CD4-positive, alpha-beta T cell treated with Interleukin-2 at 100 ng/mL for 4 hours (primary cell): ENCODE data around the gene CAMTA1.
"Not testable (repeated sequence)": the region's sequence is repeated elsewhere in the genome, so short reads cannot be mapped to it uniquely, and the experiment has no call there.

Experiments used
- DNase-seq: peaks from one replicate; pipeline ENCODE4 v3.0.0-alpha.2; 2020; ENCODE audit warnings: low spot score

The CAMTA1 gene

DNA sequence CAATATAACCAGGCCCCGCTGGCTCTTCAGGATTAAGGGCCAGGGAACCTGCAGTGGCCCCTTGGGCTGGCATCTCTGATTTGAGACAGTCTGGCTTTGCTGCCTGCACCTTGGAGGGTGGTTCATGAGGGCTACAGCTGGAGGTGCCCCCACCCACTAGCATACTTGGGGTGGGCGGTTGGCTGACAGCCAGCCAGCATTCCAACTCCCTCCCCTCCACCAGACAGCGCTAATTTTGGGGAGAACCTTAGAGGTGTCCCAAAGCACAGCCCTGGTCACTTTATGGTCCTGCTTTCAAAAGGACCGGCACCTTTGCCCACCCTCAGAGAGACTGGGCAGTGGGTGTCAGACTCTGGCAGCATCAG is 805.2 kb downstream of the CAMTA1 start:
- DNase-seq, result no peak

DNA sequence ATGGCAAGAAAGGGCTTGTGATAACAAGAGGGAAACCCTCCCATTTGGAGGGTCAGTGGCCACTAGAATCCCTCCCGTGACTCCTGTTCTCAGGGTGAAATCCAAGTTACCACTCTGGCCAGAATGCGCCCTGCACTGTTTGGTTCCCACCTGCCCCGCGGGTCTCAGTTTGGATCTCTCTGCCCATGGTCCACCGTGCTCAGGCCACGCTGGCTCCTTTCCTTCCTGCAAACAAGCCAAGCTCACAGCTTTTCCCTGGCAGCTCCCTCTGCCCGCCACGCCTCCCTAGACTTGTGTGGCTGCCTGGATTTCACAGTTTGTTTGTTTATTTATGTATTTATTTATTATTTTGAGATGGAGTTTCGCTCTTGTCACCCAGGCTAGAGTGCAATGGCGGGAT is 806.3 kb downstream of the CAMTA1 start:
- no peak for DNase-seq

DNA sequence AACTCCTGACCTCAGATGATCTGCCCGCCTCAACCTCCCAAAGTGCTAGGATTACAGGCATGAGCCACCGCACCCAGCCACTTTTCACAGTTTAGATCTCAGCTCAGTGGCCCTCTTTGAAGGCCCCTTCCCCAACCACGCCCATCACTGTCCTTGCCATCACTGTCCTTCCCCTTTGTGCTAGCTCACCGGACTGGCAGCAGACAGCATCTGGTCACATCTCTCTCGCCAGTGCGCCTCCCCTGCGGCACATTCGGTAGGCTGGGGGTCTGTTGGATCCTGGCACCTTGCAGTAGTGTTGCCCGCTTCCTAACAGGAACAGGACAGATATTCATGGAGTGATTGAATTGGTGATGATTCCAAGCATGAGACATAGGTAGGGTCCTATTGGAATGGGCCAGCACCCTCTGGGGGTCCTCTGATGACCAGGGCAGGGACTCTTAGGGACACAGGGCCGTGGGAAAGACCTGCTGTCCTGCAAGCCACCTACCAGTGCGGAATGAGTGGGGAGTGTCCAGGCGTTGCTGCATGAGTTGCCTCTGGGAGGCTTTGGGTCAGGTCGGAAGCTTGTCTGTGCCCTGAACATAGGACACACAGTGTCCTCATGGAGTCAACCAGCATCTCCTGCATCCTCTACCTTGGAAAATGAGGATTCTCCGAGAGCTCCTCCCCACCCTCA is 807.0 kb downstream of the CAMTA1 start:
- DNase-seq, result no peak

DNA sequence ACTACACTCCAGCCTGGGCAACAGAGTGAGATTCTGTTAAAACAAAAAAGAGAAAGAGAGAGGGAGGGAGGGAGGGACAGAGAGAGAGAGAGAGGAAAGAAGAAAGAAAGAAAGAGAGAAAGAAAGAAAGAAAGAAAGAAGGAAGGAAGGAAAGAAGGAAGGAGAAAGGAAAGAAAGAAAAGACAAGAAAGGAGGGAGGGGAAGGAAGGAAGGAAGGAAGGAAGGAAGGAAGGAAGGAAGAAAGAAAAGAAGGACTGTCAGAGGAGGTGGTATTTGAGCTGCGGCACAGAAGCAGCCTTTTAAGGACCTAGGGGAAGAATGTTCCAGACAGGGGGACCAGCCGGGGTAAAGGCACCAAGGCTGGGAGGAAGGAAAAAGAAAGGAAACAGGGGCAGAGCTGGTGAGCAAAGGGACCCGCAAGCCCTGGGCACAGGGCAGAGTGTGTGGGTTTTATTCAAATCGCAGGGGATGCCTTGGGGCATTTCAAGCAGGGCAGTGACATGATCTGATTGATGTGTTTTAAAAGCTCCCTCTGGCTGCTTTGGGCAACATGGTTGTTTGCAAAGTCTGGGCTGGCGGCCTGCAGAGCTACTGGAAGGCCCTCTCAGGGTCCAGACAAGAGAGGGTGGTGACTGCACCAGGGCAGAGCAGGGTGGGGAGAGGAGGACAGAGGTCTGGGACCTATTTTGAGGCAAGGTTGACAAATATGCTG is 808.9 kb downstream of the CAMTA1 start:
- no peak for DNase-seq

DNA sequence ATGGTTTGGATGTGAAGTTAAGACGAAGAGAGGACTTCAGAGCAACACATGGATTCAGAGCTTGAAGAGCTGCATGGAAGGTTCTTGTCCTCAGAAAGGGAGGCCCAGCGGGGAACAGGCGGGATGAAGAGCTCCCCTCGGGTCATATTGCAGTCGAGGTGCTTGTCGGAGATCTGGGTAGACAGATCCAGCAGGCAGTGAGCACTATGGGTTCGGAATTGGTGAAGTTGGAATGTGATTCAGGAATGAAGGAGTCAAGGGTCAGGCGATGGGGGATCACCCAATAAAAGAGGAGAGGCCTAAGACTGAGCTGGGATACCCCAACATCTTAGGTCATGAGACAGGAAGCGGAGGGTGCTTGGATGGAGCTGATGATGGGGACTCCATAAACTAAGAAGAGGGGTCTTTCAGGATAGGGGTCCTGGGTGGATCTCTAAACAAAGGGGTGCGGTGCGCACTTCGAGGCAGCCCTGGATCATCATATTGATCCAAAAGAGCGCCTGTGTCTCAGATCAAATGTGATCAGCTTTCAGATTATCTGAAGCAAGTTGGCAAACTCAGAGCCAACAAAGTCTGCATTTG is 809.6 kb downstream of the CAMTA1 start:
- no peak for DNase-seq

DNA sequence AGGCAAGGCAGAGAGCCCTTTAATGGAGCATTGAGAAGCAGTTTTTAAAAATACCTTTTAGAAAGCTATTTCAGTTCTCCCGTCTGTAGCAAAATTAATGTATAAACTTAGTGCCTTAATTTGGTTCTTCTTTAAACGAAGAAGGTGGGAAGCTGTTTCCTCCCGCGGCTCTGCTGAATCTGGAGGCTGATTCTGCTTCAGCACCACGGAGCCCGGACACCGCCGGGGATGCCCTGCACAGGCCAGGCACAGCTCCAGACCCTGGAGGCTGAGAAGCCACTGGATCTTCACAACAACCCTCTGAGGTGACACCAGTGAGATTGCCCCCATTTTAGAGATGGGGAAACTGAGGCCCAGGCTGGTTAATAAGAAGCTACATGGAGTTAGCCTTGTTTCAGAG is 810.1 kb downstream of the CAMTA1 start:
- DNase-seq, result no peak

DNA sequence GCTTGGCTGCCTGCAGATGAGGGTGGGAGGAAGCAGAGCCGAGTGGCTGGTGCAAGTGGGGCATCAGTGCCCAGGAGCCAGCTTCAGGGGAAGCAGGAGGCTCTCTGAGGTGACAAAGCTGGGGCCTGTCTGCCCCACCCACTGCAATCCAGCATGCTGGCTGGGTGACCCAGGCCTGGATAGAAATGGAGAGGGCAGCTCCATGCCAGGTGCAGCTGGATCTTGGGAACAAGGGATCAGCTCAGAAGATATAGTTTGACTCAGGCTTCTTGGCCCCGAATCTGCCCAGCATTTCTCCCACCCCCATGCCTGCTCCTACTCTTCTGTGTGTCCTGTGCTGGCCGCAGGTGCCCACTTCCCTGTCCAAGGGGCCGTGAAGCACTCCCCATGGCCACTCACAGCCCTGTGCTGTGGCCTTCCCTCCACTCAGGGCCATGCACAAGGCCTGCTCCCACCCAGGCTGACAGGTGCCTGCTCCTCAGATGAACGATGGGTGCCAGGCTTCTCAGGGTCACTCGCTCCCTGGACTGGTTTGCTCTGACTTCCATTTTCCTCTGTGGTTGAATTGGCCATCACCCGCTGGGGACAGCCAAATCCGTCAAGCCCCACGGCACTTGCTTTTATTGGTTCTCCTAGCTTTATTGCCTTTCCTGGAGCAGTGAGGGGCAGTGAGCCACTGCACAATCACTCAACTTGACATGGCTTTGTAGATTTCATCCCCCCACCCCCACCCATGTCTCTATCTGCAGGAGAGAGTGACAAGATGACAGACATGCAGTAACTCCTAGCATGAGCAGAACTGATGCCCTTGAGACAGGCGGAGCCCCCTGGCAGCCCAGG is 811.1 kb downstream of the CAMTA1 start:
- no peak for DNase-seq

DNA sequence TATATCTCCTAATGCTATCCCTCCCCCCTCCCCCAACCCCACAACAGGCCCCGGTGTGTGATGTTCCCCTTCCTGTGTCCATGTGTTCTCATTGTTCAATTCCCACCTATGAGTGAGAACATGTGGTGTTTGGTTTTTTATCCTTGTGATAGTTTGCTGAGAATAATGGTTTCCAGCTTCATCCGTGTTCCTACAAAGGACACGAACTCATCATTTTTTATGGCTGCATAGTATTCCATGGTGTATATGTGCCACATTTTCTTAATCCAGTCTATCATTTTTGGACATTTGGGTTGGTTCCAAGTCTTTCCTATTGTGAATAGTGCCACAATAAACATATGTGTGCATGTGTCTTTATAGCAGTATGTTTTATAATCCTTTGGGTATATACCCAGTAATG is 812.8 kb downstream of the CAMTA1 start:
- DNase-seq, result not testable (repeated sequence)

DNA sequence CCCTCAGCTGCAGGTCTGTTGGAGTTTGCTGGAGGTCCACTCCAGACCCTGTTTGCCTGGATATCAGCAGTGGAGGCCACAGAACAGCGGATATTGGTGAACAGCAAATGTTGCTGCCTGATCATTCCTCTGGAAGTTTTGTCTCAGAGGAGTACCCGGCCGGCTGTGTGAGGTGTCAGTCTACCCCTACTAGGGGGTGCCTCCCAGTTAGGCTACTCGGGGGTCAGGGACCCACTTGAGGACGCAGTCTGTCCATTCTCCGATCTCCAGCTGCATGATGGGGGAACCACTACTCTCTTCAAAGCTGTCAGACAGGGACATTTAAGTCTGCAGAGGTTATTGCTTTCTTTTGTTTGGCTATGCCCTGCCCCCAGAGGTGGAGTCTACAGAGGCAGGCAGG is 819.7 kb downstream of the CAMTA1 start:
- DNase-seq, result not testable (repeated sequence)

DNA sequence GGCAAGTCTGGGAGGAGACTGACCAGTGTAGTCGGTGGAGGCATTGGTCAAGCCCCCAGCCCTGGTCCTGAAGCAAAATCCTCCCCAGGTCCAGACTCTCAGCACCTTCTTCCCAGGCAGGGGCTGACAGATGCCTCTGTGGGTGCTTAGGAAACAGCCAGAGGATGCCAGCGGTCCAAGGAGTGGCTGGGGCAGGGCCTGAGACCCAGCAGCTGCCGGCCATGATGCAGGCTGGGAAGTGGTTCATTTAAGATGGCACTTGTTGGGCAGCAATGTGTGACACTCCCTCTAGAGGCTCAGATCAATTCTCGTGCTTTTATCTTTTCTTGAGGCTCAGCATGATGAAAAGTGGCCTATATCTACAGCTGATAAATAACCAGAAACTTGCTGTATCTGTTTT is 820.8 kb downstream of the CAMTA1 start:
- no peak for DNase-seq

DNA sequence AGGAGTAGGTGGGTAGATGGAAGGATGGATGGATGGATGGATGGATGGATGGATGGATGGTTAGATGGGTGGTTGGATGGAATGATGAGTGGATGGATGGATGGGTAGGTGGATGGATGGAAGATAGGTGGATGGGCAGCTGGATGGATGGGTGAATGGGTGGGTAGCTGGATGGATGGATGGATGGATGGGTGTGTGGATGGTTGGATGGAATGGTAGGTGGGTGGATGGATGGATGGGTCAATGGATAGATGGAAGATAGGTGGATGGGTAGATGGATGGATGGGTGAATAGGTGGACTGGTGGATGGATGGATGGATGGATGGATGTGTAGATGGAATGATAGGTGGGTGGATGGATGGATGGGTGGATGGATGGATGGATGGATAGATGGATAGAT is 821.8 kb downstream of the CAMTA1 start:
- DNase-seq, result no peak

DNA sequence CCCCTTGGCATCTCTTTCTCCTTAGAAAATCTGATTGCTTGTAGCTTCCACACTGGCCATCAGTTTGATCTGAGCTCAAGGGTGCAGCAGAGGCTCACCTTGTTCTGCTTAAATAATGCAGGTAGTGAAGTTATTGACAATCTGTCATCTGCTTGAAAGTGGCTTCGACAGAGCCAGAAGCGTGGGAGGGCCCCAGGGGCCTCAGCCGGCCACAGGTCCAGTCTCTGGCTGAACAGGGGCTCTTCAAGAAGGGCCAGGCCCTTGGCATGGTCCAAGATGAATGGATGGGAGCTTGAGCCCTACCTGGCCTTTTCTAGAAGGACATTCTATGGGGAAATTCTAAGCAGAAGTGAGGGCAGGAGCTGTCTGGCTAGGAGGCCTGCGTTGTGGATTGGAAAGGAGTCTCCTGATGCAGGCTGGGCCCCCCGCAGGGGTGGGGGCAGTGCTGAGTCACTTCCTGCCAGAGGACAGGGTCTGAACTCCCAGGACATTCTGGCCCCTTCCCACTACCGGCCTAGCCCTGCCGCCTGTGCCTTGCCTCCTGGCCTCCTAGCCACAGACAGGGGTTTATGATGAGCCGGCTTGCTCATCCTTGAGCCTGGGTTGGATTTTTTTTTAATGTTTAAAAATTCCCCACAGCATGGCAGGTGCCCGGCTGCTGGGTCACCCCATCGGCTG is 823.5 kb downstream of the CAMTA1 start:
- DNase-seq, result no peak

DNA sequence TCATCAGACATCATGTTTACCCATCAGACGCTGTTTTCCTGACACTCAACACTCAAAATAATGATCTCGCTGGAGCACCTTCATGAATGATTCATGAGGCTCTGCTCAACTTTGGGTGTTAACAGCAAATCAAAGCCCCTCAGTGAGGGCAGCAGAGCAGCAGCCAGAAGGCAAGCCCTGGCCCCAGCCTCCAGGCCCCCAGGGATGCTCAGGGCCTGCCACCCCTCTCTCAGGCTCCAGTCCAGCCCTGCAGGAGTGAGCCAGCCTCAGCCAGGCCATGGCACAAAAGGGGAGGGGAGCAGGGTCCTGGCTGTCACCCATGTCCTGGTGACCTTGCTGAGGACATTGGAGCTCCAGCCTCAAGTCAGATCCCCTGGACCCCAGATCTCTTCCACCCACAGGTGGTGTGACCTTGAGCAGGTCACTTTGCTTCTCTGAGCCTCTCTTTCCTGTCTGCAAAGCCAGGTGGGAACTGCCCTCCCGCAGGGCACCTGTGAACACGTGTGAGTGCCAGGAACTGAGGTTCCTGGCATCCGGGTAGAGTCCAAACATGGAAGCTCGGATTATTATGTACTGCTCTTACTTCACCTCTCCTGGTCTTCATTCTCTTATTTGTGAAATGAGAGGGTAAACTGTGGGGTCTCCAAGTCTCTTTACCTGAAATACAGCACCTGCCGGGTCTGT is 824.2 kb downstream of the CAMTA1 start:
- no peak for DNase-seq

DNA sequence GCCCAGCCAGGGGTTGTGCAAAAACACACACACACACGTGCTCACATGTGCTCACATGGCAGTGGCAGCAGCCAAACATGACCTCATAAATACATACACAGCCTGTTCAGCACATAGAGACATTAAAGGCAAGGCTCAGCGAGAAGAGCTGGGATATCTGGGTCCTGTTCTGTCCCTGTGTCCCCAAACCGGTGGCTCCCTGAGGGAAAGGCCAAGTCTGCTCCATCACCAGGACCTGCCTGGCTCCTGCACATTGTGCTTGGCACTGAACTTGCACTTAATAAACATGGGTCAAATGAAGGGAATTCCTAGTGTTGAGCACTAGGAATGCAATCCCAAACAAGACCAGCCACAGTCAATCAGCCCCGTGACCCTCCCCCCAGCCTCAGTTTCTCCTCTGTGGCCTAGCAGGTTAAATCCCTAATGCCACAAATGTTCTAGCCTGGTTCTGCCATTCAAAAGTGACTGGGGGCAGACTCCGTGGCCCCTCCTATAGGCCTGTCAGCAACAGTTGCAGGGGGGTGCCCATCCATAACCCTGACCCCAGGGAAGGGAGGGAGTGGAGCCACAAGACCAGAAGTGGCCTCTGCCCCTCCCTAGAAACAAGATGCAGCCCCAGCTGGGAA is 825.0 kb downstream of the CAMTA1 start:
- no peak for DNase-seq

DNA sequence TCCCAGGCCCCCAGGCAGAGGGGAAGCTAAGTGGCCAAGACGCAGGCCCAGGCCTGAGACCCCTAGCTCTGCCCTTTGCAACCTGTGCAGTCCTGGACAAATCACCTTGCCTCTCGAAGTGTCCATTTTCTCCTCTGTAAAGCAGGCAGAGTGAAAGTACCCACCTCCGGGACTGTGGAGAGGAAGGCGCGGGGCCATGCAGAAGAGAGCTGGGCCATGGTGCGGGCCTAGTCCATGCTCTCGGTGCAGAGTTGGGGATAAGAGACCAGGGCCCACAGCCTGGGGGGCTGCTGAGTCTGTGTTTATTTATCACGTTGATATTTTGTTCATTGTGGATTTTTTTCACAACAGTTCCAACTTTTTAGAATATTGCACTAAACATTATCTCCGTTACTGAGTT is 825.7 kb downstream of the CAMTA1 start:
- DNase-seq, result no peak

DNA sequence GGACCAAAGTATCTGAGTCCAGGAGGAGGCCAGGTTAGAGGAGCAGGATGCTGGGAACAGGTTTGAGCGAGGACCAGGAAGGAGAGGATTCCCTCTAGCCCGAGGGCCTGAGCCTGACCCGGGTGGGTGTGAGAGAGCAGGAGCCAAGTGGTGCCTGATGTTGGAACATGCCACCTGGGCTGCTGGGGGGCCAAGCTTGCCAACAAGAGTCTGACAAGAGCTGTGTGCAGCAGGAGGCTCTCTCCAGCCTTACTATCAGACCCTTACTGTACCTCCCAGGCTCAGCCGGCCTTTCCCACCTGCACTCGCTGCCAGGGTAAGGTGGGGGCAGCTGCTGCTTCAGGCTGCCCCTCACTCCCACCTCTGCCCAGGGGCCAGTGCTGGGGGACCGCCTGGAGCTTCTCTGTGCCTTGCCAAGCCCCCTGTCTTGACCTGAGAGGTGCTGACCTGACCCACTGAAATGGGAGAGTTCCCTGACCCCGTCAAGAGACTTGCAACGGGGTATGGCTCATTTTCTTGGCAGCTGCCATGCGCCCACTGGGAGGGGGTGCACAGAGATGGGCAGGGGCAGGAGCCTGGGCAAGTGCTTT is 826.3 kb downstream of the CAMTA1 start:
- no peak for DNase-seq

DNA sequence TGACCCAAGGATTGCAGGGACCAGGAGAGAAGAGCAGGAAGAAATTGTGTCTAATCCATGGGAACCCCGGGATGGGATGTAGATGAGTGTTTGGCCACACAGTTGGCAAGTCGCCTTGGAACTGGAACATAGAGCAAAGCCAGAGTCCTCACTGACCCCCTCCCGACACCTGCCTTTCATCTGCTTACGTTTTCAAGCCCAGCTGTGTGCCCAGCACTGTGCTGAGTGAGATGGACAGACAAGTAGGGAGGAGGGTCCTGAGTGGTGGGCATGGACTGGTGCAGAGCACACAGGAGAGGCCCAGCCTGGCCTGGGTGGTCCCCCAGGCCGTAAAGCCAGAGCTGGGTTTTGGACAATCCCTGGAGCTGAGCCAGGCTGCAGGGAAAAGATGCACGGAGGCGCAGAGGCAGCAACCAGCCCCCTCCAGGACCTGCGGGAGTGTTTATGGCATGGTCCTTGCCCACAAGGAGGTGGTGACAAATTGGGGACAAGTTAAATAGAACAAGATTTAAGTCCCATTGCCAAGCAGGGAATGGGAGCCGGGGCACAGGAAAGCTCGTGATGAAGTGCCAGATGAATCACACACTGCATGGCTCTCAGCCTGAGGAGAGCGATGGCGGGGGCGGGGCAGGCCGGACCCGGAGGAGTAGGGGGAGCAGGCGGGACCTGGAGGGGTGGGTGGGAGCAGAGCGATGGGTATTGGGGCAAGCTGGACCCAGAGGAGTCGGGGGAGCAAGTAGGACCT is 828.0 kb downstream of the CAMTA1 start:
- DNase-seq, result no peak

DNA sequence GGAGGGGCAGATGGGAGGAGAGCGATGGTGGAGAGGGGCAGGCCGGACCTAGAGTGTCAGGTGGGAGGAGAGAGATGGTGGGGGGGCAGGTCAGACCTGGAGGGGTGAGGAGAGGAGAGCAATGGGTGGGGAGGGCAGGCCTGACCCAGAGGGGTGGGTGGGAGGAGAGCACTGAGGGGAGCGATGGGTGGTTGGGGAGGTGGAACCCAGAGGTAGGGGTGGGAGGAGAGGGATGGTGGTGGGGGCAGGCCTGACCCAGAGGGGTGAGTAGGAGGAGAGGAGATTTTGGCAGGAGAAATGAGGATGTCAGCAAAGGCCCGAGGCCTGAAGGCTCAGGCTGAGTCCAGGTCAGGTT is 828.6 kb downstream of the CAMTA1 start:
- no peak for DNase-seq

DNA sequence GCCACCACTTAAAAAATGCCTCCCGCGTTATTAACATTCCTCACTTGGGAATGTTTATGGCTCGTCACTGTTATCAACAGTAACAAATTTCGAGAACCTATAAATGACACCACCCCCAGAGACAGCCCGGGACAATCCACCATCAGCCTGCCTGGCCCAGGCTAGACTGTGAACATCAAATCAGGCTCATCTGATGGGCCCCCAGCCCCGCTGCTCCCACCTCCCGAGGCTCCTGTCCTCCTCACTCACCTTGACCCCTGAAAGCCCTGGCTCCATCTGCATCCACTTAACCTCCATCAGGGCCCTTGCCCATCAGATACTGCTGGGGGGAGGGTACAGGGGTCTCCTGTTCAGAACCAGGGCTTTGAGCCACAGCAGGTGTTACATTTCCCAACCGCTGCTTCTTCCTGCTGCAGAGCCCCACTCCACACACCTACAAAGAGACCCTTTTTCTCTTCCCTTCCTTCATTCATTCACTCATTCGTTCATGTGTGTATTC is 829.4 kb downstream of the CAMTA1 start:
- DNase-seq, result no peak

DNA sequence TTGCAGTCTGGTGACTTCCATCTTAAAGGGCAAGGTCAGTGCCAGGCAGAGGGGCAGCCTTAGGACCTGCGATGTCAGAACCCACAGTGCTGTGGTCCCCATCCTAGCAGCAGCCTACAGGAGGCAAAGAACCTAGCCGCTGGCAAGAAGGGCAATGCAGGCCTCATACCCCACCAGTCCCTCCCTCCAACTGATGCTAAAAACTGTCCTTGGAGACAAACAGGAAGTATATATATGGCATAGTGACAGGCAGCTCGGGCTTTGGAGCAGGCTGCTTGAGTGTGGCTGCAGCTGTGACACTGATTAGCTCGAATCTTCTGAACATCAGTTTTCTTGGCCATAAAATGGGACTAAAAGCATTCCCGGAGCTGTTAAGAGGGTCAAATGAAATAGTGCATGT is 829.9 kb downstream of the CAMTA1 start:
- no peak for DNase-seq
